Stimulated activated CD8-positive, alpha-beta memory T cell treated with anti-CD3 and anti-CD28 coated beads, Interleukin-7, amount 100 ng/mL, for 1 hour (primary cell): ENCODE data around the gene E2F4.
A peak's percentile ranks its signal among the peaks of the same experiment; 100 is the strongest.

Experiments used
- DNase-seq, 2 donors: peaks; one replicate each; pipeline ENCODE4 v3.0.0-alpha.2; 2020; ENCODE audit warnings: low read depth in 2 of 2

The E2F4 gene, protein sequence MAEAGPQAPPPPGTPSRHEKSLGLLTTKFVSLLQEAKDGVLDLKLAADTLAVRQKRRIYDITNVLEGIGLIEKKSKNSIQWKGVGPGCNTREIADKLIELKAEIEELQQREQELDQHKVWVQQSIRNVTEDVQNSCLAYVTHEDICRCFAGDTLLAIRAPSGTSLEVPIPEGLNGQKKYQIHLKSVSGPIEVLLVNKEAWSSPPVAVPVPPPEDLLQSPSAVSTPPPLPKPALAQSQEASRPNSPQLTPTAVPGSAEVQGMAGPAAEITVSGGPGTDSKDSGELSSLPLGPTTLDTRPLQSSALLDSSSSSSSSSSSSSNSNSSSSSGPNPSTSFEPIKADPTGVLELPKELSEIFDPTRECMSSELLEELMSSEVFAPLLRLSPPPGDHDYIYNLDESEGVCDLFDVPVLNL

DNA sequence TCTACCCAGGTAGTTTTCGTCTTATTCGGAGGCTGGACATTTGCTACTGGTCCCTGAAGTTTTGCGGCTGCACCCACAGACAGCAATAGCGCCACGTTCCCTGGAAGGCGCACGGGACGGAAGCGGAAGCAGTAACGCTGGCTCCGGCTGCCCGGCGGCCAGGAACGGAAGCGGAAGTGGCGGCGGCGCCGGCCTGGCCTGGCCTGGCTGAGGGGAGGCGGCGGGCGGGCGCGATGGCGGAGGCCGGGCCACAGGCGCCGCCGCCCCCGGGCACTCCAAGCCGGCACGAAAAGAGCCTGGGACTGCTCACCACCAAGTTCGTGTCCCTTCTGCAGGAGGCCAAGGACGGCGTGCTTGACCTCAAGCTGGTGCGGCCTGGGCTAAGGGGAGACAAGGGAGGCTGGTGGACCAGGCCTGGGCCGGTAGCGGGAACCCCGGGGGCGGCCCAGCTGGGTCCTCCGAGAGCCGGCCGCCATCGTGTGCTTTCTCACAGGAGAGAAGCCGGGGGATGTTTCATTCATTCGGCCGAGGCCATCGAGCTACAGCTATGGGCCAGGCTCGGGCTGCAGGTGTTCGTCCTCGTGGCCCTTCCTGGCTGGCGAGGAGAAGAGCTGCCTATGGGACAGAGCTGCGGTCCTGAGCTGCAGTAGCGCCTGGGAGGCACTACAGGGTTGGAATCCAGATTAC is at the start of gene E2F4:
Gene E2F4 (plus strand): TSS at position 161 of the 687 bp plus-strand sequence. CDS start 73 bp downstream, at position 234.
- peak; percentile 69 to 75 for DNase-seq

DNA sequence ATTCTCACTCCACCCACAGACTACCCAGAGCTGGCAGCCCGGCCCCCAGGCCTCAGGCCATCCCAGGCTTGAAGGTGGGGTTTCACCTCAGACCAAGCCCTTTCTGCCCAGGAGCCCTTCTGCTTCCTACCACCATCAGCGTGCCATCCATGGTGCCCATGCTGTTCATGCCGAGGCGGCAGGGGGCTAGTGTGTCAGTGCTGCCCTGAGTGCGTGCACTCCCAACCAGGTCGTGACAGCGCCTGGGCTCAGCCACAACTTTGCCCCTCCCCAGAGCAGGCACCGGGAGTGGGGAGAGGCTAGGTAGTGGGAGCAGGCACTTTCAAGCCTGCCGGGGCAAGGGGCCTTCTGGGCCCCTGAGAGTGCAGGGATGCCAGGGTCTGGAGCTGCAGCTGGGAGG is 49.6 kb upstream of the E2F4 start:
- no peak for DNase-seq

DNA sequence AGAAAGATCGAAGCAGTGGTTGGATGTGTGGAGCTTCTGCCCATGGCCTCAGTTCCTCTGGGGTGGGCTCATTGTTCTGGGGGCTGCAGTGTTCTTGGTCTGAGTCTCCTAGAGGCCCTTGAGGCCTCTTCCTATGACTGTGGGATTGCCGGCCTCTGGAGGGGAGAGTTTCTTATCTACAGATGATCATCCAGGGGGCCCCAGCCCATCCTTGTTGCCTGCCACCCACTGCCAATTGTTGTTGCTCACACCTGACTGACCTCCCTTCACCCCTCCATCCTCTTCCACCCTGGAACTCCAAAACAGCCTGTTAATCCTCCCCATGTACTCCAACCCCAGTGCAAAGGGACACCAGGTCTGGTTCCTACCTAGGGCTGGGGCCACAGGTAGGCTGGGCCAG is 47.0 kb upstream of the E2F4 start:
- DNase-seq: no peak

DNA sequence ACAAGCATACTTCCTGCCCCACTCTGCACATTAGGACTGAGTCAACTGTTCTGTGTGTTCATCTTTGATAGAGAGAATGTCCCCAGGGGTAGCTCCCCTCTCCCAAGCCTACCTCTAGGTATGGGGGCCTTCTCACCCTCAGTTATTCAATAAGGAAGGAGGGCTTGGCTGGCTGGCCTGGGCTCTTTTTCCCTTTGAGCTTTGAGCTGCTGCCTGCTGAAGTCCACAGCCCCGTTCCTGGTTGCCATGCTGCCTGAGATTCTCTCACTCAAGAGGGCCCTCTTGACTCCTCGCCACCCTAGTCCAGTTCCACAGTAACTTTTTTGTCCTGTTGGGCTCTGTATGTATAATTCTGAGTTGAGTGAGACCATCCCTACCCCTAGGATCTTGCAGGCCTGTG is 46.2 kb upstream of the E2F4 start:
- no peak for DNase-seq

DNA sequence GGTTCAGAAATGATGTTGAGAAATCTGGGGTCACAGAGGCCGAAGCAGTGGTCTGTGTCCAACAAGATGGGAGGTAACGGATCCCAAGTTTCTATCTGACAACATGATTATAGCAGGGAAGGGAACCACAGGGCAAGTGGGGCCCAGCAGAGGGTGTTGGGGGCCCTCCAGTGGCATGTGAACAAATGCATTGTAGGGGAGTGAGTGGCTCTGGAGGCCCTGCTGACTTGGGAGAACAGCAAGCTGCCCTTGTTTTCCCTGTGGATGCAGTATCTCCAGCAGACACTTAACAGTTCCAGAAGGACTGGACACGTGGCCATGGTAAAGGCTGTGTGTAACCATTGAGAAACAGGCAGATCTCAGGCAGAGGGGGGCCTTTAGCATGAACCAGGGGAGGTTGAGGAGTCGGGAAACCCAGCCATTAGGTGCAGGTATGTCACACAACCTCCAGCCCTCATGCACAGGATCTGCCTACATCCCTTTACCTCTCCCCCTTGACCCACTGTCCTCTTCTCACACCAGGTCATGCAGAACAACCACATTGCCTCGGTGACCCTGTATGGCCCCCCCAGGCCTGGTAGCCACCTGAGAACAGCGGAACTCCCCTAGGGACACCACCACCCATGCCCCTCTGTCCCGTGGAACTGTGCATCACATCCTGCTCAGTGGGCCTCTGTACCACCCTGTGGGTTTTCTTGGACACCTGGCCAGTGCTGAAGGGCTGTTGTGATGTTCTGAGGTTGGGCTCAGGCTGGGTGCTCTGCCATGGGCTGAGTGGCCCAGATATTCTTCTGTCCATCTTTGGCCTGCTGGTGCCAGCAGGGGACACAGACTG is 45.2 kb upstream of the E2F4 start:
- no peak for DNase-seq

DNA sequence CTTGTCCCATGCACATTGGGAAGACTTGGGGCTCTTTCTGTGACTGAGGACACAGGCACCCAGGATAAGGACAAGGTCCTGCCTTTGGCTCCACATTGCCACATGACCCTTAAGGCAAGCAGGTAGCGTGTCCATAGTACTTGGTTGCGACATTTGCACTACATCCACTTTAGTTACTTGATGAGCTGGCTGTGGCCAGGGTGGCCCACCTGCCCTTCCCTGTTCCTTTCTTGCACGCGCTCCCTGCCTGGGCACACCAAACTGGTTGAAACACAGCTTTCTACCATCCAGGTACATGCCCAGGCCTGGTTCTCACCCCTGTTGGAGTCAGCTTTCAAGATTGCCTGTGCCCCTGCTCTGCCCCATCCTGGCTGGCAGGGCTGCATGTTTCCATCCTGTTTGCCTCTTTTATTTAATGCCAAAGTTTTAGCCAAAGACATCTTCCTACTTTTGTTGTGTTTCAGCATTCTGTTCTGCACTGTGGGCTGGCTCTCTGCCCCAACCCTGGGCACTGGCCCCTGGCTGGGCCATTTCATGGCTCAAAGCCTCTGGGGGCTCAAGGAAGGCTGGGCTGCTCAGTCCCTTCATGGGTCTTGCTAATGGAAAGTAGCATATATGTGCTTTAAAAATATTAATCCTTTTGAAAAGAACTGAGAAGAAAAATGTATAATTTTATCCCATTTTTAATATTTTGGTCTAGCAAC is 44.4 kb upstream of the E2F4 start:
- DNase-seq: no peak

DNA sequence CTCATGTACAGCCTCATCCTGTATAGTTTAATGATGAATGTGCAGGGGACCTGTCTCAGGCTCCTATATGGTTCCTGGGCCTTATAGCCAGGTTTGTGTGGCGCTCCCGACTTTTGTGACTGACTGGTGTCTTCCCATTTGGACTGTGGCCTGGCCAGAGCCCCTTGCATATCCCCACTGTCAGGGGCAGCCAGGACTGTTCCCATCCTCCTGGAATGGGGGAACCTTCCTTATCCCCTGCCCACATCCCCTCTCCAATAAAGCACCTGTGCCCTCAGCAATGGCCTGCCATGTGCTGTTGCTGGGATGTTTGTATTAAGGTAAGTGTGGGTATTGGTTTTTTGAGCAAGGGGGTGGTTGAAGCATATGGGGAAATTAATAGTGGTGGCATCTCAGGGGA is 43.7 kb upstream of the E2F4 start:
- no peak for DNase-seq

DNA sequence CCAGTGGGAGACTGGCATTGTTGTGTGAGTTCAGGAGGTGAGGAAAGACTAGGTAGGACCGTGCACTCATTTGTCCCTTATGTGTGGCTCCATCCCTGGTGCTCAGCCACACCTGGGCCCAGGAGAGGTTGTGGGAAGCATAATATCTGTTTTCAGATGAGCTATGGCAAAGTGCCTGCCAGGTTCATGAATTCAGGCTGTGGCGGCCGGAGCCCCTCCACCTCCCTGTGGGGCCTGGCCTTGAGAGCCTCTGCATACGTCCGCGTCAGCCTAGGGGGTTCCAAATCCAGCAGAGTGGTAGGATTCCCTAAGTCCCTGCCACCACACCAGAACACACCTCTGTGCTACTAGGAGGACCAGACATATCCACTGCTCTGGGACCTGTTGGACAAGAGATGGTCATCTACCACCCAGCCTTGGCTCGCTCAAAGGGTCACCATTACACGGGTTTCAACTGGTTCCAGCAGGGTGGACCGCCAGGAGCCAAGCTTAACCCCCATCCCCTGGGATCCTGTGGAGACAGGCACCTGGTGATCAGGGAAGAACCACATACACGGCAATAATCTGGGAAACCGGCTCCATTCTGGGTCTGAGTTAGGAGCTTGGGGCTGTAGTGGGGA is 43.2 kb upstream of the E2F4 start:
- DNase-seq: no peak

DNA sequence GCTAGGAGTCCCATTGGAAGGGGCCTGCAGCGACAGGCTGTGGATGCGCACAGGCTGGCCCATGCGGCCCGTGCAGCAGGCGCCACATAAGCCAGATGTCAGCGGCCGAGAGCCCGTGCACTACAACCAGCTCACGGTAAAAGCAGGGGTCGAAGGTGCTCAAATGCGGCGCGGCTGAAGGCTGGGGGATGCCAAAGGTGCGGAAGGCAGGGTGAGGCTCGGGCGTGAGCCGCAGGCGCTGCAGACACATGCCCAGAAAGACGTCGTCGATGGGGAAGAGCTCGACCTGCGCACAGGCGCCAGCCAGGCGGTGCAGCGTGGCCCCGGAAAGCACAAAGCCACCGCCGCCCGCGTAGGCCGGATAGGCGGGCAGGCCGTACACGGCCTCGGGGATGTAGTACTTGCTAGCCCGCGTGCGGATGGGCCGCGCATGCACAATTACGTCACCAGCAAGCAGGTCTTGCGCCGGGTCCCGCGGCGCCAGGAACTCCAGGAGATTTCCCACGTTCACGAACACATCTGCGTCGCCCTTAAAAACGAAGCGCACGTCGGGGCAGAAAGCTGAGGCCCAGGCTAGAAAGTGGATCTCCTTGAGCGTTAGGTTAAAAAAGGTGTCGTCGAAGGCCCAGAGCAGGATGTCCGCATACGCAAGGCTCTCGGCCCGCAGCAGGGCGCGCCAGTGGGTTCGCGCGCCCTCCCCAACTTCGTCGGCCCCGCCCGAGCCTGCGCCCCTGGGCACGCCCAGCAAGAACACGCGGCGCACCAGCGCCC is 42.5 kb upstream of the E2F4 start:
- no peak for DNase-seq

DNA sequence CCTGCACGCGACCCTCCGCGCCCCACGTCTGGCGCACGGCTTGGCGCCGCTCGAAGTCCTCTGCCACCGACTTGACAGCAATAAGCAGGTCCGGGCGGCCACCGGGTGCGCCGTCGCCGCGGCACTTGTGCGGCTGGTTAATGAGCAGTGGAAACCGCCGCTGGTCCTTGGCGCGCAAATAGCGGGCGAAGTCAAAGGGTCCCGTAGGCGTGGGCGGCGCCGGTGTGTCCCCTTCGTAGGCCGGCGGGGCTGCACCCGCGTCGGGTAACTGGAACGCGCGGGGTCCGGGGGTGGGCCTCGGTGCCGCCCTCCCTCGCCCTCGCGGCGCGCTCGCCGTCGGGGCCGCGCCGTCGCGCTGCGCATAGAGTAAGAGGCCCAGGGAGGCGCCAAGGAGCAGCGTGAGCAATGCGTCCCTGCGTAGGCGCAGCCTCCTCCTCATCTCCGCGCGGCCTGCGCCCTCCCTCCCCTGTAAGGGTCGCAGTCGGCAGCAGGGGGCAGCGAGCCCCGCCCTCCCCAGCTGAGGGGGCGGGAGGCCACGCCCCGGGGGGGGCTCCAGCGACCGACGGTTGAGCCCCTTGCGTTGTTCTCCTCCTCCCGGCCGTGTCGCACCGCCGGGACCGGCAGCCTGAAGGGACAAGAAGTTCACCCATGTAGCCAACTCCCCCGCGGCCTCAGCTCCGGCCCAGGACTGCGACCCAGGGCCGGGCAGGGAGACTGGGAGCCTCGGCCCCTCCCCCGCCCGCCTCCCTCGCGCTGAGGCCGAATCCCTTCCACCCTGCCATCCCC is 41.7 kb upstream of the E2F4 start:
- DNase-seq: no peak

DNA sequence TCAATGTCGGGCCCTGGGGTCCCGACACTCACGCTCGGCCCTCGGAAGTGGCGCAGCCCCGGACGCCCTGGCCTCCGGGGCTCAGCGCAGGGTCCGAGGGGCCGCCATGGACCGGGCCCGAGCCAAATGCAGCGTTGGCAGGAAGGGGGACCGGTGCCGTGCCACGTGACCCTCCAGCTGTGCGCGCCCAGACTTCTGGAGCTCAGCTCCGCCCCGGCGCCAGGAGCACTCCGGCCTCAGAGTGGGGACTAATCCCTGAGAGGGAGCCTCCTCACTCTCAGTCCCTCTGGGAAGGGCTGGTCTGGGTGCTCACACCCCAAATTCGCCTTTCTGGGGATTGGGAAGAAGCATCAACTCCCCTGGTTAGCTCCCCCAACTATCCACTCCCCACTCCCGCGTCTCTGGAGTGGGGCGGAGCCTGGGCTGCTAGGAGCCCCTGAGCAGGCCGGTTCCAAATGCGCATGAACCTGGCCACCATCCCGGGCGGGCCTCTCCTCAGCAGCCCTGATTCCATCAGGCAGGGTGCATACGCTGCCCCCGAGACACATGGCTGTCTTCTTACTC is 41.0 kb upstream of the E2F4 start, which contains the start of gene B3GNT9:
Gene B3GNT9 (minus strand): TSS at position 166 of the 564 bp plus-strand sequence. CDS start 513 bp downstream, outside the sequence.
- DNase-seq: no peak

DNA sequence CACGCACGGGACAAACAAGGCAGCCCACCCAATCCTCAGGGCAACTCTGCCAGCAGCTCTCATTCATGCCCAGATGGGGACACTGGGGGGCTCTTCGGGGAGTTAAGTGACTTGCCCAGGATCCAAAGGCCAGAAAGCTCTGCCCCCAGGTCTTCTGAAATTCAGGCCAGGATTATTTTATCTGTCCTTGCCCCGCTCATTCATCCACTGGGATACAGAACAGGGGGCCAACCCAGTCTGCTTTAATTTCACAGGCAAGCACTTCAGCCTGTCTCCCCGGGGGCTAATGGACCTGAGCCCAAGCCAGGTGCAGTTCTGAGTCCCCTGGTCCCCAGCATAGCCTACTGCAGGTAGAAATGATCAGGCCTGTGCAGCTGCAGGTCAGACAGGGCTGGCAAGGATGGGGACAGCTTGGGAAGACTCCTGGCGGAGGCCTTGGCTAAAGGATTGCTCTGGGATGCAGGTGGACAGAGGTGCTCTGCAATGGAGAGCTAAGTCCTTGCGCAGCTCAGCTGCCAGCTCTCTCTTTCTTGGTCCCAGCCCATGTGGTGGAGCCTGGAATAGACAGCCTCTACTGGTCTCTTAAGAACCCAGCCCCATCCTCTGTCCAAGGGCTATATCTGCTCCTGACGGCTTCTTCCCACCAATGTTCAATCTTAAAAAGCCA is 40.4 kb upstream of the E2F4 start:
- no peak for DNase-seq

DNA sequence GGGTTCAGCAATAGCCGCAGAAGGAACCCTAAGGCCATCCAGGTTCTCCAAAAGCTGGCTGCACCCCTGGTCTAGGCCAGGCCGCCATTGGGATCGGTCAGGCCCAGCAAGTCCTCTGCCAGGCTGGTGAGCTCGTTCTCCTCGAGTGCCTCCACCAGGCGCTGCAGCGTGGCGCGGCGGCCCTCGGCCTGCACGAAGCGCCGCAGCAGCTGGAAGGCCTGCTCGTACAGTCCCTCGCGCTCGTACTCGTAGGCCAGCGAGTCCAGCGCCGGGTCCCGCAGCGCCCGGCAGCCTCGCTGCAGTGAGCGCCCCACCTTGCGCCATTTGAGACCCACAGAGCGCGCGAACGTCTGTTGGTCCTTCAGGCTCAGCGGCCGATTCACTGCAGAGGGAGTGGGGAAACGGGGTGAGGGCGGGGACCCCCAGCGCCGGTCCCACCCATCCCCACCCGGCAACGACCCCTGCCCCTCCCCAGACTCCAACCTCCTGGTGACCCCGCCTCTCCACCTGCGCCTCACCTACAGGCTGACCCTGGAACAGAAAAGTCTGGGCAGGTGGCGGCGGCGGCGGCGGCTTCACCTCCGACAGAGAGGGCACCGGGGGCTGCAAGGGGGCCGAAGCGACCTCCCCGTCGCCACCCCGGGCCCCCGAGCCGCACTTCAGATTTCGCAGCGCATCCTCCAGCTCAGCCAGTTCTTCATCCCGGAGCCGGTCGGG is 37.2 kb upstream of the E2F4 start:
- no peak for DNase-seq

DNA sequence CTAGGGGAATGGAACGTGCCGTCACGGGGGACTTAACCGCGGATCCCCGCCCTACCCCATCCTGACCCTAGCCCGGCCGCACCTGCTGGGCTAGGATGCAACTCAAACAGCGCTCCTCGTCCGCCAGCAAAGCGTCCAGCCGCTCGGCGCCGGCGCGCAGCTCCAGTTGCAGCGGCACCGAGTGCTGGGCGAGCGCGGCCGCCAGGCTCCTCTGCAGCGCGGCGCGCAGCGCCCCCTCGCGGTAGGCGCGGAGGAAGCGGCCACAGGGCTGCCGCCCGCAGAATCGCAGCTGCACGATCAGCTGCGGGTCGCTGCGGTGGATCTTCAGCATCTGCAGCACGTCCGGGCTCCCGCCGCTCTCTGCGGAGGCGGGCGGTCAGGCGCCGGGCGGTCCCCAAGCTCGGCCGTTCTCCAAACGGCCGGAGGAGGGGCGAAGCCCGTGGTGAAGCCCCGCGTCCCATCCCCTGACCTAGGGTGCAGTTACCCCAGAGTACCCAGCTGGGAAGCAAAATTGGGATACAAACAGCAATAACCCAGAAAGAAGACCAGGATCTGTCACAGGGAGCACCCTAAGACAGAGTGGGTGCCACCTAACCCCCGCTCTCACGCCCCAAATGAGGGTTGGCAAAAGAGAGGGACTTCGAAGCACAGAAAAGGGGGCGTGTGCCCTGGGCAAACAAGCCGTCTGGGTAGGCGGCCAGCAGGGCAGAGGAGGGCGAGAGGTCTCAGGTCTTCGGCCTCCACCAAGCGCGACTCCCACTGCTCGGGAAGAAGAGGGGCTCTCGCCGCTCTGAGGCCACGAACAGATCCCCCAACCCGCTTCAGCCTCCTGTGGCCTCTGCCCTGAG is 36.4 kb upstream of the E2F4 start:
- DNase-seq: peak; percentile 50 to 56

DNA sequence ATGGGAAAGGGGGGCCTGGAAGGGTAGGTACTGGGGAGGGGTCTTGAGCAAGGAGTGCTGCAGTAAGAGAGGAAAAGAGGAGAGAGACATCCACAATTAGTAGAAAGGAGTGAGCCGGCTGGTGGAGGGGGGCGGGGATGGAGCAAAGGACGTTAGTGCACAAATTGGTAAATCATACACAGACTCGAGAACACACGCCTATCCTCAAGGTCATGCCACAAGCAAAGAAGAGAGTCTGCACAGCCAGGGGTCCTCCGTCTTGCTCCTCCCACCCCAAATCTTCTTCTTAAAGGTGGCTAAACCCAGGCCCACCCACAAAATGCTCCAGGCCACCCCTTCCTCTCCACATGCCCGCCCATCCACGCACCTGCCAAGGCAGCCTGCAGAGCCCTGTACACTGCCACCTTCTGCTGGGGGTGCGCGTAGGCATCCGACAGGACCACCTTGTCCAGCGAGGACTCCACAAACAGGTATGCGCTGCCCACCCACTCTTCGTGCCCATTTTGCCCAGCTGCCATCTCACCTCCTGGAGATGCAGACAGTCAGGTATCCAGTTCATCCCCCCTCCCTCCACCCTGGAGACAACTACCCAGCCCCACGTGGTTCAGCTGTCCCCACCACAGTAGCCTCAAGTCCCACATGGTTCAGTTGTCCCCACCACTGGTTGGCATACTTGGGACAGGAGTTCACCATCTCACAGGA is 35.7 kb upstream of the E2F4 start:
- DNase-seq: no peak

DNA sequence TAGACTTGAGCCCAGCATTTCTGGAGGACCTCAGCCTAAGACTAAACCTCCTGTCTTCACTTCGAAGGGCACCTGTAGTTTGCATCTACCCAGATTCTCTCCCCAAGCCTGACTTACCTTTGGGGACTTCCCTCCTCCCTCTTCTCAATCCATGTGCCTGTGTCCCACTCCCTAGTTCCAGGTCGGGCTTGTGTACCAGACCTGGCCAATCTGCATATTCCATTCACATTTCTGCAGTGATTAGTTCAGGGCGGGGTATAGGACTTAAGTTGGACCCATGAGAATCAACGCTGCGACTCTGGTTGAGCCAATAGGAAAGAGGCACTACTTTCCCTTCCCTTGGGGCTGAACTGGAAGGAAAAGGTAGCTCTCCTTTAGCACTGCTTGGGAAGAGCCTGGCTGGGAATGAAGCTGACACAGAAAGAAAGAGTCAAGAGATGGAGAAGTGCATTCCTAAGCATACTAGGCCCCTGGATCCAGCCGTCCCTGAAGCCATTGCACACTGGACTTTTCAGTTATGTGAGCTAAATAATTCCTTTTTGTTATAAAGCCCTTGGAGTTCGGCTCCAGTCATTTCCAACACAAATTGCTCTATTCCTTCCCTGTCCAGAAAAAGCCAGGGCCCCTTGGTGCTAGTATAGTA is 34.7 kb upstream of the E2F4 start:
- DNase-seq: no peak
